DND-41 (cell line): ENCODE data around the gene RARB.

Experiments used
- ATAC-seq: fragments of 200-7000 bp; cut with Tn5 transposase; 3 replicates; pipeline ENCODE4 v1.9.1; 2021; ENCODE audit warnings: low read depth; ENCODE audit not compliant: insufficient read depth
- DNase-seq: peaks from one replicate; pipeline ENCODE4 v3.0.0-alpha.2; 2020
- H2AFZ ChIP-seq: 2 replicates; pipeline ENCODE4 v1.6.0; 2012; ENCODE audit warnings: low read depth, low read length
- H3K27ac ChIP-seq: 2 replicates; pipeline ENCODE4 v1.5.1; 2012; ENCODE audit warnings: low read length, inconsistent platforms
- H3K27me3 ChIP-seq: fragments of 200-600 bp; sonication (generic); 2 replicates; pipeline ENCODE4 v1.6.0; 2012; ENCODE audit warnings: low read length, mild to moderate bottlenecking, inconsistent platforms; ENCODE audit not compliant: insufficient read depth, poor library complexity
- H3K36me3 ChIP-seq: 2 replicates; pipeline ENCODE4 v1.5.1; 2012; ENCODE audit warnings: low read length, inconsistent platforms; ENCODE audit not compliant: insufficient read depth
- H3K4me1 ChIP-seq: 2 replicates; pipeline ENCODE4 v1.5.1; 2012; ENCODE audit warnings: mild to moderate bottlenecking, low read length; ENCODE audit not compliant: insufficient read depth
- H3K4me2 ChIP-seq: 2 replicates; pipeline ENCODE4 v1.6.0; 2012; ENCODE audit warnings: mild to moderate bottlenecking, moderate library complexity, low read length, inconsistent platforms; ENCODE audit not compliant: insufficient read depth
- H3K4me3 ChIP-seq, 2 experiments: fragments of 200-600 bp in 1 of 2; shearing (Covaris generic) in 1 of 2; 2 replicates each; pipeline ENCODE4 v1.5.1; 2012 to 2016; ENCODE audit warnings: inconsistent platforms in 2 of 2, low read length in 2 of 2, mild to moderate bottlenecking in 2 of 2, low read depth in 1 of 2, moderate library complexity in 1 of 2
- H3K79me2 ChIP-seq: 2 replicates; pipeline ENCODE4 v1.6.0; 2012; ENCODE audit warnings: low read length, inconsistent platforms; ENCODE audit not compliant: insufficient read depth
- H3K9ac ChIP-seq: 2 replicates; pipeline ENCODE4 v1.6.0; 2012; ENCODE audit warnings: low read depth, mild to moderate bottlenecking, inconsistent platforms, low read length, moderate library complexity
- H3K9me3 ChIP-seq: 2 replicates; pipeline ENCODE4 v1.5.1; 2012; ENCODE audit warnings: low read length, moderate library complexity, mild to moderate bottlenecking, inconsistent platforms; ENCODE audit not compliant: insufficient read depth, severe bottlenecking
- H4K20me1 ChIP-seq: 2 replicates; pipeline ENCODE4 v1.6.0; 2012; ENCODE audit warnings: low read length; ENCODE audit not compliant: insufficient read depth
- EZH2 ChIP-seq: IDR thresholded peaks from 3 replicates; pipeline ENCODE4 v1.6.1; 2012; ENCODE audit warnings: borderline replicate concordance, low read depth, mild to moderate bottlenecking, moderate library complexity, low read length, inconsistent platforms; ENCODE audit not compliant: severe bottlenecking
- TF ChIP-seq, protein P1 (sequence below): IDR thresholded peaks from 2 replicates; pipeline ENCODE4 v1.5.1; 2012; ENCODE audit warnings: borderline replicate concordance, low read length, moderate library complexity, mild to moderate bottlenecking; ENCODE audit not compliant: poor library complexity, severe bottlenecking; ENCODE audit errors: extremely low read depth

Gene RARB

DNA sequence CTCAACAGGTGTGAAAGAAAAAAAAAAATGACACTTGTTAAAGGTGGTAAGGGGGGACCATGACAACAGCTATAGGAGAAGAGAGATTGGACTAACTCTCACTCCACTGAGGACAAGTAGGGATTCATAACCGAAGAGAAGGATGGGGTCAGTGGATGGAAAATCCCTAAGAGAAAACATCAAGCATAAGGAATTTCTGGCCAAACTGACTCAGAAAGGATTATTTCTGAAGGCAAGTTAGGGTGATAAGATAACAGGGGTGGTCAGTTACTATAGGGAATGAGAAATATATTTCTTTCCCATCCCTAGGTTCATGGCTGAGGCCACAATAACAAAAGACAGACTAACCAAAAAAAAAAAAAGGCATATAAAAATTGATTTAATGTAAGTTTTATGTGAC is 9.5 kb upstream of the RARB start:
- no peak overlapping the region for H3K4me3 ChIP-seq
- H3K27ac ChIP-seq, result no peak overlapping the region
- no peak for TF ChIP-seq EZH2
- TF ChIP-seq, protein P1, sequence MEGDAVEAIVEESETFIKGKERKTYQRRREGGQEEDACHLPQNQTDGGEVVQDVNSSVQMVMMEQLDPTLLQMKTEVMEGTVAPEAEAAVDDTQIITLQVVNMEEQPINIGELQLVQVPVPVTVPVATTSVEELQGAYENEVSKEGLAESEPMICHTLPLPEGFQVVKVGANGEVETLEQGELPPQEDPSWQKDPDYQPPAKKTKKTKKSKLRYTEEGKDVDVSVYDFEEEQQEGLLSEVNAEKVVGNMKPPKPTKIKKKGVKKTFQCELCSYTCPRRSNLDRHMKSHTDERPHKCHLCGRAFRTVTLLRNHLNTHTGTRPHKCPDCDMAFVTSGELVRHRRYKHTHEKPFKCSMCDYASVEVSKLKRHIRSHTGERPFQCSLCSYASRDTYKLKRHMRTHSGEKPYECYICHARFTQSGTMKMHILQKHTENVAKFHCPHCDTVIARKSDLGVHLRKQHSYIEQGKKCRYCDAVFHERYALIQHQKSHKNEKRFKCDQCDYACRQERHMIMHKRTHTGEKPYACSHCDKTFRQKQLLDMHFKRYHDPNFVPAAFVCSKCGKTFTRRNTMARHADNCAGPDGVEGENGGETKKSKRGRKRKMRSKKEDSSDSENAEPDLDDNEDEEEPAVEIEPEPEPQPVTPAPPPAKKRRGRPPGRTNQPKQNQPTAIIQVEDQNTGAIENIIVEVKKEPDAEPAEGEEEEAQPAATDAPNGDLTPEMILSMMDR, result no peak
- no peak overlapping the region for H2AFZ ChIP-seq
- no peaks in the 10 kb centered on the region for H4K20me1 ChIP-seq
- ATAC-seq, result no peak
- no peak overlapping the region for H3K4me2 ChIP-seq
- no peak overlapping the region for H3K9ac ChIP-seq
- H3K27me3 ChIP-seq, result no peaks in the 10 kb centered on the region
- no peaks in the 10 kb centered on the region for H3K9me3 ChIP-seq
- H3K79me2 ChIP-seq, result no peaks in the 10 kb centered on the region
- no peak for DNase-seq
- no peaks in the 10 kb centered on the region for H3K4me1 ChIP-seq
- H3K36me3 ChIP-seq, result no peaks in the 10 kb centered on the region

- Histone ChIP-seq H3K9me3 (no peaks in the 10 kb centered on the region), H3K79me2 (no peaks in the 10 kb centered on the region), H3K9ac (no peak overlapping the region), H4K20me1 (no peaks in the 10 kb centered on the region), H3K4me1 (no peaks in the 10 kb centered on the region), H3K27ac (no peak overlapping the region), H2AFZ (no peak overlapping the region), H3K27me3 (no peaks in the 10 kb centered on the region), H3K4me2 (no peak overlapping the region), H3K36me3 (no peaks in the 10 kb centered on the region), H3K4me3 (no peak overlapping the region)
- DNase-seq, result no peak
- ATAC-seq, result no peak
- no peak for TF ChIP-seq EZH2
Observed at GRCh38 chr3:25419251-25419650, 8.8 kb upstream of the RARB start.

DNA sequence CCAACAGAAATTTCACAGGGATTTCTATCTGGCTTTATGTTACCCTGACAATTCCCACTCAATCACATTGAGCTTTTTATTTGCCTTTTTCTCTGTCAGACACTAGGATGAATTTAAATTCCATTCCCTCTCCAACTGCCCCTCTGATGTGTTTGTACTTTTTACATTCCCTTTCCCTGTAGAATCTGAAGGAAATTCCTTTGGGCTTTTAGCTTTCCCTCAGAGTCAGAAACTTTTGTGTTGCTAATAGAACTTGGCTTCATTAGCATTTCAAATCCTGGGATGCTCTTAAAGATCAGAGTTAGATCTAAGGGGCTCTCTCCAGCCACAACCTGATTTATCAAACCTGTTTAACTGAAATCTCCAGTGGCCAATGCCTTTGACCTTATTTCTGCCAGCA is 7.9 kb upstream of the RARB start:
- no peak overlapping the region for H3K9ac ChIP-seq
- H3K27me3 ChIP-seq, result no peaks in the 10 kb centered on the region
- H3K79me2 ChIP-seq, result no peaks in the 10 kb centered on the region
- no peak for ATAC-seq
- no peak overlapping the region for H3K4me3 ChIP-seq
- H3K27ac ChIP-seq, result no peak overlapping the region
- DNase-seq, result no peak
- no peaks in the 10 kb centered on the region for H4K20me1 ChIP-seq
- TF ChIP-seq, protein P1, result no peak
- TF ChIP-seq EZH2, result no peak
- H3K36me3 ChIP-seq, result no peaks in the 10 kb centered on the region
- no peak overlapping the region for H3K4me2 ChIP-seq
- no peaks in the 10 kb centered on the region for H3K4me1 ChIP-seq
- no peak overlapping the region for H2AFZ ChIP-seq
- no peaks in the 10 kb centered on the region for H3K9me3 ChIP-seq

- TF ChIP-seq, protein P1, result no peak
- Histone ChIP-seq H3K79me2 (no peaks in the 10 kb centered on the region), H3K4me1 (no peaks in the 10 kb centered on the region), H3K9ac (no peak overlapping the region), H3K9me3 (no peaks in the 10 kb centered on the region), H4K20me1 (no peaks in the 10 kb centered on the region), H3K27me3 (no peaks in the 10 kb centered on the region), H3K4me2 (no peak overlapping the region), H3K27ac (no peak overlapping the region), H3K36me3 (no peaks in the 10 kb centered on the region), H2AFZ (no peak overlapping the region), H3K4me3 (no peak overlapping the region)
- no peak for ATAC-seq
- no peak for DNase-seq
Observed at GRCh38 chr3:25420885-25421284, 7.2 kb upstream of the RARB start.
